Stimulated activated CD8-positive, alpha-beta memory T cell treated with anti-CD3 and anti-CD28 coated beads, Interleukin-12 subunit alpha, Interleukin-12 subunit beta, amount 100 ng/mL, for 4 hours (primary cell): ENCODE measurements around the gene HCN1.
"Not testable (repeated sequence)": the region's sequence is repeated elsewhere in the genome, so short reads cannot be mapped to it uniquely, and the experiment has no call there.

Experiments
- DNase-seq: peaks from one replicate; pipeline ENCODE4 v3.0.0-alpha.2; 2020; ENCODE audit warnings: low read depth

HCN1 gene

DNA sequence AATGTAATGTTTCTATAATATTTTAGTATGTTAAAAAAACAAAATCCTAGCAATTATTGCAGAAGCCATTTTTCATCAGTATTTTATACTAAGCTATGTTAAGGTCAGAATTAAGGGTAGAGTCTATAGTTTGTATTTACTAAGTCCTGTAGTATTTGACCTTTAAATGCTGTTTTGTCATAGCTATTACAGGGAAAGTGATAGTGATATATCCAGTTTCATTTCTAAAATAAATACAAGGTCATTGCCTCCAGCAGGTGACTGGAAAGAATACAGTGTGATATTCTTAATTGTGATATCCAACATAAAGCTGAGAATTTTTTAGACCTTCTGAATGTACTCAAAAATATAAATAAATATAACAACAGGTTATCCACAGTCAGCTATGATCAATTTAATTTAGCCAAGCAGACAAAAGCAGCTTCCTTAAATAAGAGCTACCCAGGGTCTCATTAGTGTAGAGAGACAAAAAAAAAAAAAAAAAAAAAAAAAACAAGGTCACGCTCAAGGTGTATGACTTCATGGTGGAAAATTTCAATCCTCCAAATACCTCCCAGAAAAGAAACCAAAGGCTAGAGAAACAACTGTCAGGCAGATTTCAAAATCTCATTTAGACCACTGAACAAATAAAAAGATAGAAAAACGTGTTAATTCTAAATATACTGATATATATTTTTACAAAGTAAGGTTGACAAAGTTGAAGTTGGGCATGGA lies 278.7 kb downstream of the HCN1 start:
- DNase-seq = no peak

DNA sequence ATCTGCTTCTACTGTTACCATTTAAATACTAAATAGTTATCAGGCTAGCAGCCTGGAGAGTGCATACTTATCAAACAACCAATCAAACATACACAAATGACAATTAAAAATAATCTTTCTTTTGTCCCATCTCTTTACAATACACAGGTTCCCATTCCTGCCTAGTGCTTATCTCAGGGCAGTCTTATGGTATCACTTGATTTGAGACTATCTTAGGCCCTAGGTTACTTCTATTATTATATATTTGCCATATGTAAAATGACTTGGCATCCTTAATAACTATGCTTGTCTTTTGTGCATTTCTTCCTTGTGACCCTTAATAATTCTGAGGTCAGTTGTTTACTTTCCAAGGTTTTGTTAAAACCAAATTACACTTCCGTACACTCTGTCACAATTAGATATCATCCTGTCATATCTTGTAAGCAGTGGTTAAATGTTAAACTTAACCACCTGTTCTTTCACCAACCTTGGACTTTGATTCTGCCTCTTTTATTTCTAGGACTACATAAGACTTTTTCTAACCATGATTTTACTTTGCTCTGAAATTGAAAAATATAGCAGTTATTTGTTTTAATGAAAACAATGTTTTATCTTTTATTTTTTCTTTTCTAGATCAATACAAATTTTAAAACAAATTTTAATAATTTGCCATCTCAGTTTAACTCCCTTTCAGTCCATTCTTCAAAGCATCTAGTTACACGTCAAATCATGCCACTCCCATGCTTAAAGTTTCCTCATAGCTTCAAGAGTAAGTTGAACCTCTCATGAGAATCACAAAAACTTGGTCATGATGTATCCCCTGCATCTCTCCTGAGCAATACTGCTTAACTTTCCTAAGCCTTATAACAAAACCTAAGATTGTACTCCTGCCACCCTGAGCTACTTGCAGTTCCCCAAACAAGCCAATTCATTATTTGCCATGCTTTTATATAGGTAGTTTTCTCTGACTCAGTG lies 281.3 kb downstream of the HCN1 start:
- DNase-seq = no peak

DNA sequence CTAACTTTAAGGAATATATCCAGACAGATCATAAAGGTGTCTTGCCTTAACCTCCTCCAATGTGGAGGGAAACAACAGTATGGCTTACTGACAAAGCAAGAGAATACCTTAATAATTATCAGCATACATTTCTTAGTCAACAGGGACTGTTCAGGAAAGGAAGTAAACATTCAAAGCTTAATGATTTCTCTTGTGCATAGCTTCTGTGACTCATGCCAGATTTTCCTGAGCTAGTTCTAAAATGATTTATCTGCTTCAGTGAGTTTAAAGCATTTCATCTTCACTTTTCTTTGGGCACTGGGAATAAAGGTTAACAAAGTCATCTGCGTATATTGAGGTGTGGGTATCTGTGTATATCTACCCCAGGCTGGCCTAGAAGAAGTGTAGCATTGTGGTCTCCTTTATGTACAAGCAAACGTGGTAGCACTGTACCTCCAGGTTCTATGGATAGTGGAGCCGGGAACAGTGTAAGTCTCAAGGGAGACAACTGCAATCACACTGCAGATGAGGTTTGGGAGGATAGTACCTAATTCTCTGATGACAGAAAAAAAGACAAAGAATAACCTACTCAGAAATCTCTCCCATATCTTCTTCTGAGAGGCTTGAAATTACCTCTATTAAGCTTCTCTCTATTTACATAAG lies 284.1 kb downstream of the HCN1 start:
- DNase-seq = no peak

- no peak for DNase-seq
Measured at GRCh38 chr5:45410304-45410995, 285.7 kb downstream of the HCN1 start.

DNA sequence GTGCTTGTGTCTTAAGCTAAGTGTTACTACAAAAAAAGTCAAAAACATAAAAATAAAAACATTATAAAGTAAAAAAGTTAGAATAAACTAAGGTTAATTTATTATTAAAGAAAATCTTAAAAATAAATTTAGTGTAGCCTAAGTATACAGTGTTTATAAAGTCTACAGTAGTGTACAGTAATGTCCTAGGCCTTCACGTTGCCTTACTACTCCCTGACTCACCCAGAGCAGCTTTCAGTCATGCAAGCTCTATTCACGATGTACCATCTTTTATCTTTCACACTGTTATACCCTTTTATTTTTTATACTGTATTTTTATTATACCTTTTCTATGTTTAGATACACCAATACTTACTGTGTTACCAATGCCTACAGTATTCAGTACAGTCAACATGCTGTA lies 288.1 kb downstream of the HCN1 start:
- DNase-seq = no peak

GRCh38 chr5:45402804-45403455 lies 293.2 kb downstream of the HCN1 start:
- no peak for DNase-seq

DNA sequence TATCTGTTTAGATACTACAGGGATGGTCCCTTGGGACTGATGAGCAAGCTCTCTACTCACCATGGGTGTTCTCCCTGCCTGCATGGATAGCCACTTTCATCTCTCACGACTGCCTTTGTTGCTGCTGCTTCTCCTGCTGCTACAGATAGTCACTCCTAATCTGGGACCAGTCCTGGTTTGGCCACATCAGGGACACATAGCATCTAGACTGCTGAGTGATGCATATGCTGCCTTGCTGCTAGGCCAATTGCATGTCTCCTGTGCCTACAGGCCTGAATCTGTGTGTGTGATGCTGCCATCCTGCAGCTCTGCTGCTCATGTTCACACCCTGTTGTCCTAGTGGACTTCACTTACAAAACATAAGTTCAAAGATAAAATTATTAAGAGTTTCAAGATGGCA lies 297.1 kb downstream of the HCN1 start:
- no peak for DNase-seq

- no peak for DNase-seq
Measured at GRCh38 chr5:45385321-45386058, 310.7 kb downstream of the HCN1 start.

DNA sequence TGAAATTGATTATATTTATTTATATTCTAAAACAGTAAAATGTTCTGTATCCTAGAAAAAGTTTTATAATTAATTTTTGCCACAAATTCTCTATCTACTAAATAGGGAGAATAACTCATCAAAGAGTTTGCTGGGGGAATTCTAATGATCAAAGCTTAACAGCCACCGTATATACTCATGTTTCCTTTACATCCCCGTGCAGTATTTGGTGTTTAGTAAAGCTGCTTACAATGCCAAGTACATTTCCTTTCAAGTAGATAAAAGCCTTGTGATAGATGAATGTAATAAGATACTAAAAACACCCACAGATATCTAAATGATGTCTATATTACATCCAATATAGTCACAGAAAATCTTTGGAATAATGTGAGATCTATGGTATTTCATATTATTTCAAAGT lies 312.2 kb downstream of the HCN1 start:
- no peak for DNase-seq

GRCh38 chr5:45382583-45382982 lies 313.6 kb downstream of the HCN1 start:
- DNase-seq = no peak

- DNase-seq = no peak
Measured at GRCh38 chr5:45376417-45376816, 319.8 kb downstream of the HCN1 start.

- no peak for DNase-seq
Measured at GRCh38 chr5:45372629-45373028, 323.6 kb downstream of the HCN1 start.

GRCh38 chr5:45371423-45371822 lies 324.8 kb downstream of the HCN1 start:
- DNase-seq = not testable (repeated sequence)

GRCh38 chr5:45355189-45355992 lies 340.8 kb downstream of the HCN1 start:
- no peak for DNase-seq

DNA sequence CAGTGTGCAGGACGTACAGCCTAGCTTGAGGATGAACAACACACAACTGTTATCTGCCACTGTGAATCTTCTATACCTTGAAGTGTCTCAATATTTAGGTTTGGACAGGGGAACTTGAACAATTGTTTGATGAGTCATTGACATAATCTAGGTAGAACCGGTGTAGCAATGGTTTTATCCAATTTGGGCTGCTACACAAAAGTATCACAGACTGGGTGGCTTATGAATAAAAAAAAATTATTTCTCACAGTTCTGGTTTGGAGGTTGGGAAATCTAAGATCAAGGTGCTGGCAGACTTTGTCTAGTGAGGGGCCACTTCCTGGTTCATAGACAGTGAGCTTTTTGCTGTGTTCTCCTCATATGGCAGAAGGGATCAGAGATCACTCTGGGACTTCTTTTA lies 359.7 kb downstream of the HCN1 start:
- DNase-seq = no peak

- no peak for DNase-seq
Measured at GRCh38 chr5:45335978-45336377, 360.2 kb downstream of the HCN1 start.

DNA sequence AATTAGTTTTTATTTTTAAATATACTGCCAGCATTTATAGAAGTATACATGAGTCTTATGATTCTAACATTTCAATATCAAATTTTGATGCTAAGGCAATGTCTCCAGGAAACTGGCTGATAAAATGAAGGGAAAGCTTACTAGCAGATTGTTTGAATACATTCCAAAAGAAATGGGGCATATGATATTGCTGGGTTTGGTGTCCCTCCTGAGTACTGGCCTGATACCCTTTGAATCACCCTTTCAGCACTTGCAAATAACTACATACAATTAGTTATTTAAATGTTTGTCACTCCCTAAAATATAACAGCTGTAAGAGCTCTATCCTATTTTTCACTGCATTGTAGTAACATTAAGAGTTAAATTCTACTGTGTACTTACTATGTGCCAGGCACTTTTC lies 360.8 kb downstream of the HCN1 start:
- no peak for DNase-seq

DNA sequence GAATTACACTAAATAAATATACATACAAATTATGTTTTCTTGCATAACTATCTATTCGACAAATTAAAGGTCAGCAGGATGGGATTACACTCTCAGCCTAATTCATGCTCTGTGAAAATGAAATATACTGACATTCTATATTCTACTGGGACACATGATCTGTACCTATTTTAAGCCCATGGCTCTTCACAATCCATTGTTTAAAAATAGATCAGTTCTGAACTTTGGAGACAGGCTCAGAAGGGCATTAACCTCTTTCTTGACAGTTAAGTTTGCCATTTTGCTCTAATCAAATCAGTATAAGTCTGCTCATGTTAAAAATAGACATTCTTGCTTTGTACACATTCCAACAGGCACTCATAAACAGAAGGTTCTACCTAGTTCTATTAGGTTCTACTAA lies 361.2 kb downstream of the HCN1 start:
- DNase-seq = no peak

DNA sequence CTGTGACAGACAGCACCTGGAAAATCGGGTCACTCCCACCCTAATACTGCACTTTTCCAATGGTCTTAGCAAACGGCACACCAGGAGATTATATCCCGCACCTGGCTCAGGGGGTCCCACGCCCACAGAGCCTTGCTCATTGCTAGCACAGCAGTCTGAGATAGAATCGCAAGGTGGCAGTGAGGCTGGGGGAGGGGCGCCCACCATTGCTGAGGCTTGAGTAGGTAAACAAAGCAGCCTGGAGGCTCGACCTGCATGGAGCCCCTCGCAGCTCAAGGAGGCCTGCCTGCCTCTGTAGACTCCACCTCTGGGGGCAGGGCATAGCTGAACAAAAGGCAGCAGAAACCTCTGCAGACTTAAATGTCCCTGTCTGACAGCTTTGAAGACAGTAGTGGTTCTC lies 383.6 kb downstream of the HCN1 start:
- not testable (repeated sequence) for DNase-seq

- no peak for DNase-seq
Measured at GRCh38 chr5:45295231-45295630, 400.9 kb downstream of the HCN1 start.
